Dendritic cell treated with granulocyte-macrophage colony-stimulating factor and Interleukin-4, amounts not matched to agents 40 ng/mL and 50 ng/mL, for 4 days (primary cell): Measurements from ENCODE around the gene LHB.
A peak's percentile ranks its signal among the peaks of the same experiment; 100 is the strongest.

ENCODE experiments used
- H3K27ac Mint-ChIP-seq: one replicate; pipeline ENCODE4 v1.8.0; 2022; ENCODE audit warnings: mild to moderate bottlenecking, mixed read lengths
- H3K27me3 Mint-ChIP-seq: one replicate; pipeline ENCODE4 v1.8.0; 2022; ENCODE audit warnings: mild to moderate bottlenecking, mixed read lengths
- H3K36me3 Mint-ChIP-seq: one replicate; pipeline ENCODE4 v1.8.0; 2022; ENCODE audit warnings: low read depth, mixed read lengths
- H3K4me1 Mint-ChIP-seq: one replicate; pipeline ENCODE4 v1.8.0; 2022; ENCODE audit warnings: low read depth, mixed read lengths
- H3K4me3 Mint-ChIP-seq: one replicate; pipeline ENCODE4 v1.8.0; 2022; ENCODE audit warnings: mild to moderate bottlenecking, moderate library complexity, mixed read lengths
- H3K9me3 Mint-ChIP-seq: one replicate; pipeline ENCODE4 v1.8.0; 2022; ENCODE audit warnings: mixed read lengths
- intact Hi-C: fragments of 100-400 bp; cut with micrococcal nuclease; formaldehyde crosslinking; loops from one replicate; pipeline ENCODE4 v1.15.0; 2022

Gene LHB

DNA sequence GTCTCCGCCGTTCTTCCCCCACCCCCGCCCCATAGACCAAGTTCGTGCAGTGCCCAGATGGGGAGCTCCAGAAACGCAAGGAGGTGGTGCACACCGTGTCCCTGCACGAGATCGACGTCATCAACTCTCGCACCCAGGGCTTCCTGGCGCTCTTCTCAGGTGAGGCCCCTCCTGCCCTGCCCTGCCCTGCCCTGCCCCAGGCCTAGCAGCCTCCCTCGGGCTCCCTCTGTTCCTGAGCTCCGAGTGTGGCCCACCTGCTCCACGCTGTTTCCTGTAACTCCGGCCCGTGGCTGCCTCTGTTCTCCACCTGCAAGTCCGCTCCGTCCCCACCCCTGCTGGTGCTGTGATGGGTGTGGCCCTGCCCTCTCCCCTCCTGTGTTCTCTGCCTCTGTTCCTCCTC is 6.4 kb downstream of the LHB start:
- no peak overlapping the region for H3K4me3 Mint-ChIP-seq
- intact Hi-C loops, result no loop called here
- no peaks in the 10 kb centered on the region for H3K27me3 Mint-ChIP-seq
- no peaks in the 10 kb centered on the region for H3K4me1 Mint-ChIP-seq
- H3K36me3 Mint-ChIP-seq, result peaks cover 99% of the 10 kb centered on the region
- no peak overlapping the region for H3K27ac Mint-ChIP-seq
- H3K9me3 Mint-ChIP-seq, result no peaks in the 10 kb centered on the region

DNA sequence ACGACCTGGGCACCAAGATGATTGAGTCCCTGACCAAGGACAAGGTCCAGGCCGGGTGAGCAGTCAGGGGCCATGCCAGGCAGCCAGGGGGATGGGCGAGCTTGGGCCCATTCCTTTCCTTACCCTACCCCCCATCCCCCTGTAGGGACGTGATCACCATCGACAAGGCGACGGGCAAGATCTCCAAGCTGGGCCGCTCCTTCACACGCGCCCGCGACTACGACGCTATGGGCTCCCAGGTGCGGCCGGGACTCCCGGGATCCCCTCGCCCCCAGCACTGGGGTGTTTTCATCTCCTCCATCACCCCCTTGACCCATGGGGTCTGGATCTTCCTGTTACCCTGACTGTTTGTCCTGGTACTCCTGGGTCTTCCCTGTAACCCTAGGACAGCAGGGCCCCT is 7.1 kb downstream of the LHB start:
- H3K36me3 Mint-ChIP-seq, result peaks cover 99% of the 10 kb centered on the region
- H3K27ac Mint-ChIP-seq, result no peak overlapping the region
- no peaks in the 10 kb centered on the region for H3K27me3 Mint-ChIP-seq

DNA sequence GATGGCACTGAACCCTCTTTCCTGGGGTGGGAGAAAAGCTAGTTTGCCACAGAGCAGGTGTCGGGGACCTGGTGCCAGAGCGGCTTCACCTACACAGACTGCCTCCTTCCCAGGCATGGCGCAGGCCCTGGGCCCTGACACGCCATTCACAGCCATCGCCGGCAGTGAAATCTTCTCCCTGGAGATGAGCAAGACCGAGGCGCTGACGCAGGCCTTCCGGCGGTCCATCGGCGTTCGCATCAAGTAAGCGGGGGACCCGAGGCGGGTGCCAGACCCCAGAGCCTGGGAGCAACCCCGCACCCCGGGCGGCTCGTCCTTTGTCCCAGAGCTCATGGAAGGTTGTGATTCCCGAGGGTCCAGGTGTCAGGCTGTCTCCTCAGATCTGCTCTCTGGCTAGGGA is 10.0 kb downstream of the LHB start:
- Mint-ChIP-seq H3K4me3 (no peak overlapping the region), H3K27me3 (no peaks in the 10 kb centered on the region), H3K27ac (no peak overlapping the region), H3K4me1 (no peaks in the 10 kb centered on the region), H3K36me3 (peaks cover 98% of the 10 kb centered on the region), H3K9me3 (no peaks in the 10 kb centered on the region)
- intact Hi-C loops, result no loop called here

More for the DNA sequence above, 7.1 kb downstream of the LHB start:
- H3K4me1 Mint-ChIP-seq, result no peaks in the 10 kb centered on the region
- no peaks in the 10 kb centered on the region for H3K9me3 Mint-ChIP-seq
- intact Hi-C loops, result no loop called here
- no peak overlapping the region for H3K4me3 Mint-ChIP-seq

DNA sequence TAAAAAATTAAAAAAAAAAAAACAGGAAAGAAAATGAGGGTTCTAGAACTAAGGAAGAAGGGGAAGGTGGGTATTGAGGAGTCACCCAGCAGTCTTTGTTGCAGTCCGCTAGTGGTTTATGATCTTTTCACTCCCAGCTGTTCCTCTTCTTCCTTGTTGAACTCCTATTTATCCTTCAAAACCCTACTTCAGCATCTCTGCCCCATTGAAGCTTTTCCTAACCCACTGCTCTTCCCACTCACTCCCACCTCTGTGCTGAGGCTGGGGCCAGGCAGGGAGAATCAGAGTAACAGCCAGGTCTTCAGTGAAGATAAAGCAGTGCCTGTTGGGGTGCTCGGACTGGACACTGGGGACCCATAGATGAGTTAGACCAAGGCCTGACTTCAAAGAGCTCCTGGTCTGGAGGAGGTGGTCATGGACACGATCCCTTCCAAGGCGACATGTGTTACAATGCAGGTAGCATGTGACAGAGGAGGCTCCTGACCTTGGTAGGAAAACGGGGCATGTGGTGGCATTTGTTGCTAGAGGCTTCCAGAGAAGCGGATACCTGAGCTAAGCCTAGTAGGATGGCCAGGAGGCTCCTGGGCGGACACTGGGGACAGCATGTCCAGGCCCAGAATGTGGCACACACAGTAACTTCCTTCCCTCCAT is 11.8 kb downstream of the LHB start:
- peaks cover 83% of the 10 kb centered on the region for H3K36me3 Mint-ChIP-seq
- intact Hi-C loops, result no loop called here
- H3K9me3 Mint-ChIP-seq, result no peaks in the 10 kb centered on the region
- no peak overlapping the region for H3K4me3 Mint-ChIP-seq
- no peaks in the 10 kb centered on the region for H3K27me3 Mint-ChIP-seq
- no peak overlapping the region for H3K27ac Mint-ChIP-seq
- no peaks in the 10 kb centered on the region for H3K4me1 Mint-ChIP-seq

DNA sequence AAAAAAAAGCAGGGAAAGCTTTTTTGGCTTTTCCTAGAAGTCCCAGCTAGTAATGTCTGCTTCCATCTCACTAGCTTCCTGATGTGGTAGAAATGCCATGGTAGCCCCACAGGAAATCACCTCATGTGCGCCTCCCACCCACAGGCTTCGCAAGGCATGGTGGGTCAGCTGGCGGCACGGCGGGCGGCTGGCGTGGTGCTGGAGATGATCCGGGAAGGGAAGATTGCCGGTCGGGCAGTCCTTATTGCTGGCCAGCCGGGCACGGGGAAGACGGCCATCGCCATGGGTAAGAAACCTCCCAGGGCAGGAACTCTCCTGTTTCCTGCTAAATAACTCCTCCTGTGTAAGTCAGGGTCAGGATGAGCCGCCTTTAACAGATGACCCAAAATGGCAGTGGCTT is 12.8 kb downstream of the LHB start:
- Mint-ChIP-seq H3K27ac (no peak overlapping the region), H3K27me3 (no peaks in the 10 kb centered on the region), H3K36me3 (peaks cover 74% of the 10 kb centered on the region), H3K4me3 (no peak overlapping the region), H3K9me3 (no peaks in the 10 kb centered on the region), H3K4me1 (peaks cover 9% of the 10 kb centered on the region)
- intact Hi-C loops, result no loop called here

DNA sequence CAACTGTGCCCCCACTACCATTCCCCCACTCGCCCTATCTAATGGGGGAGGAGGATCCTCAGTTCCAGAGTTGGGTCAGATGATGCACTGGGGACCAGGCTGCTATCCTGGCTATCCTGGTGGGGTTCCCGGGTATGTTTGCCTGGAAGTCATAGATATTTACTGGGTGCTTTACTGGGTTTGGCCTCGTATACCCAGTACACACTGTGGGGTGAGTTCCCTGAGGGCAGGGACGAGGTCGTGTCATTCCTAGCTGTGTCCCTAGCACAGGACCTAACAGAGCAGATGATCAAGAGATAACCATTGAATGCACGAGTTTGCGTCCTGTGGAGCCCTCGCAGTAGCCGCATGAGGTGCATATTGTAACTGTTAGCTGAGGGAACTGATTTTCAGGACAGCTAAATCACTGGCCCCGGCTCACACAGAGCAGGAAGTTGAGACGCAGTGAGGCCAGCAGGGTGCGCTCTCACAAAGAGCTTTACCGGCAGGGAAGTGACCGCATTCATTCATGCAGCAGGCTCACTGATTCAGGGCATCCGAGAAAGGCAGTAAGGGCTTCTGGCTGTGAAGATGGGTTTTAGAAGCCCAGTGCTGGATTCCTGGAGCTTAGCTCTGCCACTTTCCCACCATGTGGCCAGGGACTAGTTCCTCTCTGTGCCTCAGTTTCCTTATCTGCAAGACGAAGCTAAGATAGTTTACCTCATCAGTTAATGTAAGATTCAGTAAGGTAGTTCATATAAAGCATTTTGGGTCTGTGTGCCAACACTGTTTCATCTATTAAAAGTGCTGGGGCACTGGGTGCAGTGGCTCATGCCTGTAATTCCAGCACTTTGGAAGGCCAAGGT is 17.2 kb downstream of the LHB start:
- Mint-ChIP-seq H3K4me1 (peaks cover 27% of the 10 kb centered on the region), H3K27me3 (no peaks in the 10 kb centered on the region), H3K4me3 (no peak overlapping the region), H3K9me3 (no peaks in the 10 kb centered on the region), H3K27ac (no peak overlapping the region), H3K36me3 (peaks cover 30% of the 10 kb centered on the region)
- intact Hi-C loops, result no loop called here

DNA sequence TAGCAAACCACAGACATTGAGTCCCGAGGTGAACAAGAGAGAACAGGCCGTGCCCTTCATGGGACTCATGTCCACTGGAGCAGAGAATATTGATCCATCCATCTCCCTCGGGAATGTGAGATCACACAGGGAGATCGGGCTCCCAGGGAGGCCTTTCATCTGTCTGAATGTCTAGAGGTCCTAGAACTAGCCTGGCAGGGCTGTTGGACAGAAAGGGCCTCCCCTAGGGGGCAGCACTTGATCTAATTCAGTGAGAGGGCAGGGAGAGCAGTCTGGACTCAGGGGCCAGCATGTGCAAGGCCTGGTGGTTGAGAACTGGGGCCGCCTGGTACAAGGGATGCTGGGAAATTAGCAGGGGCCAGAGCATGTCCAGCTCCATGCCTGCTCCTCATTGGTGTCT is 18.9 kb downstream of the LHB start:
- Mint-ChIP-seq H3K4me3 (no peak overlapping the region), H3K27ac (no peak overlapping the region), H3K27me3 (no peaks in the 10 kb centered on the region), H3K4me1 (peaks cover 39% of the 10 kb centered on the region), H3K9me3 (no peaks in the 10 kb centered on the region), H3K36me3 (peaks cover 27% of the 10 kb centered on the region)
- intact Hi-C loops, result no loop called here

DNA sequence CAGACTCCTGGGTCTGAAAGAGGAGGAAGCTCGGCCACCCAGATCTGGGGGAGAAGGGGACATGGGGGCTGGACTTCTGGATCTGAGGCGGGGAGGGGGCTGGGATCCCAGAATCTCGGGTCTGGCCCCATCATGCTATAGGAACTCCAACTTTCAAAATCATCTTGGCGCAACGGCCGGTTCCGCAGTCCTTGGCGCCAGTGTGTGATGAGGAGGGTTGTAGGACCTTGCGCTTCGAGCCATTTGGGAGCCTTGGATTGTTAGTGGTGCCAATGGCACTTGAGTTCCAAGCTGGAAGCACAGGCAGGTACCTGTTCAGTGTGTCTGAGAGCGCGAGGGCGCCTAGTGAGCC is 22.9 kb downstream of the LHB start:
- peak overlapping the region; percentile 95 for H3K4me3 Mint-ChIP-seq
- H3K4me1 Mint-ChIP-seq, result peaks cover 58% of the 10 kb centered on the region
- peaks cover 52% of the 10 kb centered on the region for H3K36me3 Mint-ChIP-seq
- intact Hi-C loops, result no loop called here
- H3K27ac Mint-ChIP-seq, result peak overlapping the region; percentile 95
- H3K9me3 Mint-ChIP-seq, result no peaks in the 10 kb centered on the region
- no peaks in the 10 kb centered on the region for H3K27me3 Mint-ChIP-seq

DNA sequence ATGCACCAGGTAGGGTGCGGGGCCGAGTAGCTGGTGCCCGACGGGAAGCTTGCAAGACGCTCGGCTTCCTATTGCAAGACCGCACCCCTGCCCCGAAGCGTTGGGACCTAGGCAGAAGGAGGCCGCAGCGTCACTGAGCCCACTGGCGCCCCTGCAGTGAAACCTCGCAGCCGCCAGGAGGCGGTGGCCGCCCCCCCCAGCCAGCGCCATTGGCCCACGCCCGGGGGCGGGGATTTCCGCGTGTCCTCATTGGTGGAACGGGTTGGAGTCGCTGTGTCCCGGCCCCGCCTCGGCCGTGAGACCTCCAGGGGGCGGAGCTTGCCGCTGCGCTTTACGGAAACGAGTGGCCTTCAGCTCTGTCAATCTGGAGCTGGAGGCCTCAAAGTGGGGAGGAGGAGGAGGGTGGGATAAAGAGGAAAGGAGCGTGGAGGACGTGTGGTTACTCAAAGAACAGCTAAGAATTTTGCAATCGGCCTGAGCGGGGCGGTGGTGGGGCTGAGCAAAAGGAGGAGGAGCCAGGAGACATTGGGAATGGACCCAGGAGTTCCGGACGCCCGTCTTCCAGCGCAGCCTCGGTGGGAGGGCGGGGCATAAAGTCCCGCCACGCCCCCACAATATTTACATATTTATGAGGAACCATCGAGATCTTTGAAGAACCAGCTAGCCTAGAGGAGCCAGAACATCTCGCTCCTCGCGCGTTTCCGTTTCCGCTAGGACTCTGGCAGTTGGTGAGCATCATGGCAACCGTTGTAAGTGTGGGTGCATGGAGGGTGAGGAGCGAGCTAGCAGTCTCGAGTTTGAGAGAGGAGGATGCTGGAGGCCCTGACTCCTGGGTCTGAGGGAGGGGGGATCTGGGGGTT is 23.5 kb downstream of the LHB start, which contains the start of the genes GYS1 and RUVBL2:
Gene GYS1 (minus strand): TSS at position 135 of the 860 bp plus-strand sequence. CDS start 197 bp downstream, outside the sequence.
Gene RUVBL2 (plus strand): TSS at position 713 of the 860 bp plus-strand sequence. CDS start 25 bp downstream, at position 738.
- Mint-ChIP-seq H3K9me3 (no peaks in the 10 kb centered on the region), H3K36me3 (peaks cover 58% of the 10 kb centered on the region), H3K27me3 (no peaks in the 10 kb centered on the region), H3K27ac (peak within 1 kb of the TSS; percentile 95), H3K4me3 (peak within 1 kb of the TSS; percentile 95), H3K4me1 (peaks cover 57% of the 10 kb centered on the region)
- intact Hi-C loops, result no loop called here

DNA sequence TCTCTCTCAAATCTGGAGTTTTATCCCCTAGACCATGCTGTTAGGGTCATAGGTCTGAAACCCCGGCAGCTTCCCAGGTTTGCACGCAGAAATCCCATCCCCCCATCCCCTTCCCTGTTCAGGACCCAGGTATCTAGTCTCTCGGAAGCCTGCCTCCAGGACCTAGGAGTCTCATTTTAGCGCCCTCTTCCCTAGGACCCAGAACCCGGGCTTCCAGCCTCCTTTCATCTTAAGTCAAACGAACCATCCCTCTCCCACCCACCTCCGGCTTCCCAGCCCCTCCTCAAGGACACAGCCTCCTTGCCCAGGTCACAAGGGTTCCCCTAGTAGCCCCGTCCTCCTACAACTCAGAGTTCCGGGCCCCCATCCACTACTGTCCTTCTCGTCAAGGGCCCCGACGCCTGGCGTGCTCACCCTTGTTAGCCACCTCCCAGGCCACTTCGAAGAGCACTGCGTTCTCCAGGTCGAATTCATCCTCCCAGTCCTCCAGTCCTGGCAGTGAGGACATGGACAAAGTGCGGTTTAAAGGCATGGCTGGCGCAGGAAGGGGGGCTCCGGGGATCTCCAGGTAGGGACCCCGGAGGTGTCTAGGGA is 24.2 kb downstream of the LHB start:
- Mint-ChIP-seq H3K27ac (peak overlapping the region; percentile 95), H3K4me3 (peak overlapping the region; percentile 95), H3K27me3 (no peaks in the 10 kb centered on the region), H3K4me1 (peaks cover 51% of the 10 kb centered on the region), H3K9me3 (no peaks in the 10 kb centered on the region), H3K36me3 (peaks cover 65% of the 10 kb centered on the region)
- intact Hi-C loops, result no loop called here

DNA sequence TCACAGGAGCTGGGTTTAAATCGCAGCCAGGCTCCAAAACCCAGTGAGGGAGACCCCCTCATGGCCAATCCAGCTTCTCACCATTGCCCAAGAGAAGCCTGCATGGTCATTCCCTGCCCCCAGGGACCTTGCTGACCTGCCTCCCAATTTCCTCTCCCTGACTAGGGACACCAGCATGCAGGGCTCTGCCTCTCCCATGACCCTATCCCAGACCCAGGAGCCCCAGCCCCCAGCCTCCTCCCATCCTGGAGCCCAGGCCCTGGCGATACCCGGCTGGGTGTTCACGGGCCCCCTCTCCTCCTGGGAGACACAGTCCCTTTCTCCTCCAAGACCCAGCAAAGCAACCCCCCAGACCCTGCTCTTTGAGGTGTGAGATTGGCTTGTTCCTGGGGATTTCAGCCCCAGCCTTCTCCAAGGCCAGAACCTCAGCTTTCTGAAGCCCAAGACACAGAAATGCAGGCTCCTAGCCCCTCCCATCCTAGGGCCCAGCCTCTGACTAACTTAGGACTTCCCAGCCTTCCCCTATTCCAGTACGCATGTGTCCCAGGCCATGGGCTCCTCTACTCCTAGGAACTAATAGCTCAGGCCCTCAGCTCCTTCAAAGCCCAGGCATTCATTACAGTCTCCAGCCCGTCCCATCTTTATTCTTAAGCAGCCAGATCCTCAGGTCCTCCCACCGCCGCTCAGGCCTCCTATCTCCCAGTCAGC is 24.9 kb downstream of the LHB start:
- Mint-ChIP-seq H3K27me3 (no peaks in the 10 kb centered on the region), H3K4me1 (peaks cover 55% of the 10 kb centered on the region), H3K27ac (peak overlapping the region; percentile 95), H3K9me3 (no peaks in the 10 kb centered on the region), H3K4me3 (peak overlapping the region; percentile 95), H3K36me3 (peaks cover 72% of the 10 kb centered on the region)
- intact Hi-C loops, result no loop called here

DNA sequence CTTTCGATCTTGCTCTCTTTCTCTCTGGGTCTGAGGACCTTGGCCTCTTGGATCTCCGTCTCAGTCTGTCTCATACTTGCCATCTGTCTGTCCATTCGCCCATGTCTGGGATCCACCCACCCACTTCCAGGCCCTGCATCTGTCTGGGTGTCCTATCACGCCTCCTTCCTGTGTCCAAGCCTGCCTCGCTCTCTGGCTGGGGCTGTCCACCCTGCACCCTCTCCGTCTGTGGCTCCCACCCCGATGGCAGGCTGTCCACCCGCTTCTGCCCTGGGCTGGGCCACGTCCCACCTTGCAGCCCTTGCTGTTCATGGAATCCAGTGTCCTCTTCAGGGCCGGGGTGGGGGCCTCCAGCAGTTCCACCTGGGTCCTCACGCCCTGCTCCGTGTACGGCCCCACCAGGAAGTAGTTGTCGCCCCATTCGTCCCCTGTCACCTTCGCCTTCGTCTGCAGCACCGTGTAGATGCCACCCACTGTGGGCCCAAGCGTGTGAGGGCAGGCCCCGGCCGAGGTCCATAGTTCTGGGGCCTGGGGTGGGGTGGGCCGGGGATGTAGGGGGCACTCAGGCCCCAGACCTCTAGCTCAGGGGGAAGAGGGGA is 25.8 kb downstream of the LHB start:
- H3K27ac Mint-ChIP-seq, result peak overlapping the region; percentile 95

DNA sequence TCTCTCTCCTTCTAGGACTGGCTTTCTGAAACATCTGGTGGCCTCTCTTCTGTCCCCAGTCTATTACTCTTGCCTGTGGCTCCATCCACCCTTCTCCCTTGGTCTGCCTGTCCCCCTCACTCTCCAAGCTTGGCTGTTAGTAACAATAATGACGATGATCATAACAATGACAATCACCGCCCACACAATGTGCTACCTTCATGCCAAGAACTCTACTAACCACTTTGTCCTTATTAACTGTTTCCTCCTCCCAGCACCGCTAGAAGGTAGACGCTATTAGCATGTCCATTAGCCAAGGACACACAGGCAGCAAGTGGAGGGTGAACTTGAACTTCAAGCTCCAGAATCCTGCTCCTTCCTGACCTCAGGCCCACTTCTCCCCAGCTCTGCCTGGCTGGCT is 26.5 kb downstream of the LHB start:
- Mint-ChIP-seq H3K27ac (no peak overlapping the region), H3K4me3 (no peak overlapping the region), H3K9me3 (no peaks in the 10 kb centered on the region), H3K36me3 (peaks cover 84% of the 10 kb centered on the region), H3K27me3 (no peaks in the 10 kb centered on the region), H3K4me1 (peaks cover 54% of the 10 kb centered on the region)
- intact Hi-C loops, result no loop called here

More for the DNA sequence above, 25.8 kb downstream of the LHB start:
- no peak overlapping the region for H3K4me3 Mint-ChIP-seq
- intact Hi-C loops, result no loop called here
- H3K9me3 Mint-ChIP-seq, result no peaks in the 10 kb centered on the region
- no peaks in the 10 kb centered on the region for H3K27me3 Mint-ChIP-seq
- H3K36me3 Mint-ChIP-seq, result peaks cover 77% of the 10 kb centered on the region
- H3K4me1 Mint-ChIP-seq, result peaks cover 55% of the 10 kb centered on the region
